HepG2 (cell line): ENCODE data around the gene TTC6. TPM values are rescaled to one million over a fixed set of nuclear protein-coding genes. Genes with fewer than 3 reads are reported as not detected.

Experiments used
- DRAP1 ChIP-seq: IDR thresholded peaks from 2 replicates; pipeline ENCODE4 v1.6.1; 2016; ENCODE audit warnings: missing genetic modification reagents, missing compliant biosample characterization
- FOXO1 ChIP-seq: sonication (generic); formaldehyde crosslinking; IDR thresholded peaks from 2 replicates; pipeline ENCODE4 v1.4.0; 2020; ENCODE audit warnings: missing genetic modification reagents
- GABPB1 ChIP-seq: IDR thresholded peaks from 2 replicates; pipeline ENCODE4 v1.6.1; 2016; ENCODE audit warnings: mild to moderate bottlenecking, missing genetic modification reagents, moderate library complexity, missing compliant biosample characterization
- GATAD2A ChIP-seq: IDR thresholded peaks from 2 replicates; pipeline ENCODE4 v1.6.1; 2016
- HNF1B ChIP-seq: sonication (generic); formaldehyde crosslinking; IDR thresholded peaks from 2 replicates; pipeline ENCODE4 v1.5.1; 2020; ENCODE audit warnings: mild to moderate bottlenecking, moderate library complexity, missing genetic modification reagents
- IKZF1 ChIP-seq: fragments of 450-650 bp; IDR thresholded peaks from 2 replicates; pipeline ENCODE4 v1.7.1; 2016
- IRF1 ChIP-seq: sonication (generic); formaldehyde crosslinking; IDR thresholded peaks from 2 replicates; pipeline ENCODE4 v1.4.0; 2020; ENCODE audit warnings: low read depth, mild to moderate bottlenecking, missing genetic modification reagents
- MTA1 ChIP-seq: sonication (generic); formaldehyde crosslinking; IDR thresholded peaks from 2 replicates; pipeline ENCODE4 v1.4.0; 2020; ENCODE audit warnings: missing genetic modification reagents, mild to moderate bottlenecking, borderline replicate concordance
- PPARG ChIP-seq: conservative IDR thresholded peaks from 2 replicates; pipeline ENCODE4 v1.6.1; 2016; ENCODE audit warnings: missing biosample characterization, missing genetic modification reagents
- SIX4 ChIP-seq: sonication (generic); formaldehyde crosslinking; IDR thresholded peaks from 2 replicates; pipeline ENCODE4 v1.4.0; 2020; ENCODE audit warnings: missing genetic modification reagents
- SKI ChIP-seq: fragments of 450-650 bp; IDR thresholded peaks from one replicate; pipeline ENCODE4 v1.6.1; 2018; ENCODE audit warnings: mild to moderate bottlenecking; ENCODE audit not compliant: partially characterized antibody
- ZIK1 ChIP-seq: sonication (generic); formaldehyde crosslinking; IDR thresholded peaks from 2 replicates; pipeline ENCODE4 v1.5.0; 2020; ENCODE audit warnings: mild to moderate bottlenecking, low read depth, missing genetic modification reagents, borderline replicate concordance
- ZNF234 ChIP-seq: sonication (generic); formaldehyde crosslinking; conservative IDR thresholded peaks from 2 replicates; pipeline ENCODE4 v1.5.1; 2020; ENCODE audit warnings: mild to moderate bottlenecking, missing genetic modification reagents
- ZNF251 ChIP-seq: sonication (generic); formaldehyde crosslinking; IDR thresholded peaks from 2 replicates; pipeline ENCODE4 v1.9.0; 2021; ENCODE audit warnings: mild to moderate bottlenecking, missing genetic modification reagents
- ZNF274 ChIP-seq: sonication (generic); formaldehyde crosslinking; IDR thresholded peaks from 2 replicates; pipeline ENCODE4 v1.5.1; 2020; ENCODE audit warnings: mild to moderate bottlenecking, missing genetic modification reagents
- ZNF30 ChIP-seq: sonication (generic); formaldehyde crosslinking; IDR thresholded peaks from 2 replicates; pipeline ENCODE4 v1.5.0; 2020; ENCODE audit warnings: mild to moderate bottlenecking, missing genetic modification reagents
- ZNF326 ChIP-seq: sonication (generic); formaldehyde crosslinking; IDR thresholded peaks from 2 replicates; pipeline ENCODE4 v1.4.0; 2020; ENCODE audit warnings: missing genetic modification reagents, borderline replicate concordance
- ZNF414 ChIP-seq: sonication (generic); formaldehyde crosslinking; IDR thresholded peaks from 2 replicates; pipeline ENCODE4 v1.5.0; 2020; ENCODE audit warnings: missing genetic modification reagents
- ZNF576 ChIP-seq: sonication (generic); formaldehyde crosslinking; IDR thresholded peaks from 2 replicates; pipeline ENCODE4 v1.4.0; 2020; ENCODE audit warnings: mild to moderate bottlenecking, missing genetic modification reagents
- ZNF841 ChIP-seq: sonication (generic); formaldehyde crosslinking; IDR thresholded peaks from 2 replicates; pipeline ENCODE4 v1.8.1; 2023; ENCODE audit warnings: missing genetic modification reagents, borderline replicate concordance
- ZXDC ChIP-seq: sonication (generic); formaldehyde crosslinking; IDR thresholded peaks from 2 replicates; pipeline ENCODE4 v1.5.0; 2020; ENCODE audit warnings: mild to moderate bottlenecking, missing genetic modification reagents
- polyA plus RNA-seq, 8 experiments: library from polyadenylated mRNA; depleted of rRNA in 3 of 8; stranded (reverse) in 7 of 8; unstranded in 1 of 8; fragments of >200 nt; fragmentation: Illumina TruSeq in 4 of 8; extraction: Trizol in 4 of 8; gene quantifications; 2 replicates each; pipeline versions ENCODE4 v1.2.1 to v1.2.3, GENCODE V29; 2011 to 2016; ENCODE audit warnings: low read depth in 4 of 8, missing spikeins in 1 of 8, mixed read lengths in 1 of 8; ENCODE audit not compliant: insufficient read depth in 1 of 8
- total RNA-seq, 5 experiments: library from RNA; depleted of rRNA; stranded (reverse); fragments of >200 nt; fragmentation: Illumina TruSeq; extraction: Trizol; gene quantifications; 2 replicates each; pipeline ENCODE4 v1.2.3, GENCODE V29; 2016; ENCODE audit warnings: low read depth in 1 of 5

TTC6 gene
- total and polyA plus RNA-seq, 2 of the 13 experiments (the other 11 are each of a cell fraction or from before 2014, with no cell fraction given): 9.3 to 27.4 TPM

- TF ChIP-seq IKZF1: no peak
- TF ChIP-seq DRAP1 (CRISPR knock-in tag): peak; percentile 49
- peak; percentile 85 for TF ChIP-seq FOXO1 (CRISPR knock-in tag)
- peak; percentile 96 for TF ChIP-seq GATAD2A (CRISPR knock-in tag)
- no peak for TF ChIP-seq SIX4 (CRISPR knock-in tag)
- TF ChIP-seq ZNF274 (CRISPR knock-in tag): peak; percentile 94
- TF ChIP-seq ZNF234 (CRISPR knock-in tag): no peak
- peak; percentile 74; the same call in 1 of the 2 replicates for TF ChIP-seq ZXDC (CRISPR knock-in tag)
- TF ChIP-seq ZNF841 (CRISPR knock-in tag): no peak
- TF ChIP-seq ZNF414: no peak
- TF ChIP-seq ZNF251 (CRISPR knock-in tag): no peak
- TF ChIP-seq ZNF30: no peak
- TF ChIP-seq MTA1 (CRISPR knock-in tag): peak; percentile 27; the same call in 1 of the 2 replicates
- no peak for TF ChIP-seq ZNF576 (CRISPR knock-in tag)
- peak; percentile 96 for TF ChIP-seq HNF1B (CRISPR knock-in tag)
- TF ChIP-seq IRF1 (CRISPR knock-in tag): no peak
- TF ChIP-seq GABPB1 (CRISPR knock-in tag): peak; percentile 28
- TF ChIP-seq ZNF326 (CRISPR knock-in tag): no peak
- TF ChIP-seq PPARG (CRISPR knock-in tag): peak; percentile 89
- peak; percentile 64 for TF ChIP-seq SKI
- TF ChIP-seq ZIK1 (CRISPR knock-in tag): peak; percentile 46; the same call in 1 of the 2 replicates
Measured at GRCh38 chr14:37602605-37603453, 7.4 kb downstream of the TTC6 start (continued).
